ENCODE measurements around the gene LCNL1. TPM values are rescaled to one million over a fixed set of nuclear protein-coding genes. Genes with fewer than 3 reads are reported as not detected.

The LCNL1 gene
- total and polyA plus RNA-seq, 2 of the 13 experiments (the other 11 are each of a cell fraction or from before 2014, with no cell fraction given), result not detected

DNA sequence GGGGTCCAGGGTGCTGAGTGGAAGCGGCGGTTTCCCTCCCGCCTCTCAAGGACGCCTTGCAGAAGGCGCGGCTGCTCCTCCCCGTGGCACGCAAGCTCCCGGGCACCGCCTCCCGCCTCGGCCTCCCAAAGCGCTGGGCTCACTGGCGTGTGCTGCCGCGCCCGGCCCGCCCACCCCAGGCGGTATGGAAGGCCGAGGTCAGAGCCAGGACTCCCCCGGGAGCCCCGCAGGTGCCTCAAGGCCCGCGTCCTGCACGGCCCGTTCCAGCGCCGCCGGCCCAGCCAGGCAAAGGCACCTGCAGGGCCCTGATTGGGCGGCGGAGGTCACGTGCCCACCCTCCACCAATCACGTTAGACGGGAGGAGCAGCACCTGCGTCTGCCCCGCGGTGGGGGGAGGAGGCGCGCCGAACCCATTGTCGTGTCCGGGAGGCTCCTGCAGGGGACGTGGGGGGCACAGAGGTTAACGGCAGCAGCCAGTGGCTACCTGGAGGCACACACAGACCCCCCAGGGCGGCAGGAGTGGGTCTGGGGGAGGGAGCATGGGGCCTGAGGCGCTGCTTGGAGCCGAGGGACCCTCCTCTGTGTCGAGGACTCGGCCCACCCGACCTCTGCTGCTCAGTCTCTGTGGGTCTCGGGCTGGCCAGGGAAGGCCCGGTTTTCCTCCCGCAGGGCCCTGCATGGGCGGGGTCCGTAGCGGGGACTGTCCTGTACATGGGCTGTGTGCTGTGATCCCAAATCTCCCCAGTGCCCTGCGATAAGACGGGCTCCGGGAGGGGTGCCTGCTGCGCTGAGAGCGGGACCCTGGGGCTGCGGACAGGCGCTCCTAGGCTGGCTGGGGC lies 32.8 kb upstream of the LCNL1 start (continued):
- TF ChIP-seq IRX3 (CRISPR knock-in tag; IDR thresholded peaks at IDR 0.05; ENCODE audit: borderline replicate concordance, low read depth) (0 out of 2 replicates have a peak, but pooled peaks have one; percentile 51), ELF3 (CRISPR knock-in tag; IDR thresholded peaks at IDR 0.05) (no peak), ZNF331 (CRISPR knock-in tag; IDR thresholded peaks at IDR 0.05) (peak; percentile 56), CAMTA2 (CRISPR knock-in tag; IDR thresholded peaks at IDR 0.05; ENCODE audit: borderline replicate concordance) (peak; percentile 87; the same call in 1 of the 2 replicates), HES4 (CRISPR knock-in tag; IDR thresholded peaks at IDR 0.05; ENCODE audit: borderline replicate concordance) (peak; percentile 41; the same call in 1 of the 2 replicates), MAF1 (CRISPR knock-in tag; IDR thresholded peaks at IDR 0.05; ENCODE audit: borderline replicate concordance) (0 out of 2 replicates have a peak, but pooled peaks have one; percentile 40), MAFG (CRISPR knock-in tag; IDR thresholded peaks at IDR 0.05) (no peak), ZNF451 (CRISPR knock-in tag; IDR thresholded peaks at IDR 0.05) (peak; percentile 83; the same call in 1 of the 2 replicates), SMAD1 (CRISPR knock-in tag; IDR thresholded peaks at IDR 0.05; ENCODE audit: borderline replicate concordance, low read depth) (no peak; the same call in 1 of the 2 replicates)
- TF ChIP-seq, protein P1, sequence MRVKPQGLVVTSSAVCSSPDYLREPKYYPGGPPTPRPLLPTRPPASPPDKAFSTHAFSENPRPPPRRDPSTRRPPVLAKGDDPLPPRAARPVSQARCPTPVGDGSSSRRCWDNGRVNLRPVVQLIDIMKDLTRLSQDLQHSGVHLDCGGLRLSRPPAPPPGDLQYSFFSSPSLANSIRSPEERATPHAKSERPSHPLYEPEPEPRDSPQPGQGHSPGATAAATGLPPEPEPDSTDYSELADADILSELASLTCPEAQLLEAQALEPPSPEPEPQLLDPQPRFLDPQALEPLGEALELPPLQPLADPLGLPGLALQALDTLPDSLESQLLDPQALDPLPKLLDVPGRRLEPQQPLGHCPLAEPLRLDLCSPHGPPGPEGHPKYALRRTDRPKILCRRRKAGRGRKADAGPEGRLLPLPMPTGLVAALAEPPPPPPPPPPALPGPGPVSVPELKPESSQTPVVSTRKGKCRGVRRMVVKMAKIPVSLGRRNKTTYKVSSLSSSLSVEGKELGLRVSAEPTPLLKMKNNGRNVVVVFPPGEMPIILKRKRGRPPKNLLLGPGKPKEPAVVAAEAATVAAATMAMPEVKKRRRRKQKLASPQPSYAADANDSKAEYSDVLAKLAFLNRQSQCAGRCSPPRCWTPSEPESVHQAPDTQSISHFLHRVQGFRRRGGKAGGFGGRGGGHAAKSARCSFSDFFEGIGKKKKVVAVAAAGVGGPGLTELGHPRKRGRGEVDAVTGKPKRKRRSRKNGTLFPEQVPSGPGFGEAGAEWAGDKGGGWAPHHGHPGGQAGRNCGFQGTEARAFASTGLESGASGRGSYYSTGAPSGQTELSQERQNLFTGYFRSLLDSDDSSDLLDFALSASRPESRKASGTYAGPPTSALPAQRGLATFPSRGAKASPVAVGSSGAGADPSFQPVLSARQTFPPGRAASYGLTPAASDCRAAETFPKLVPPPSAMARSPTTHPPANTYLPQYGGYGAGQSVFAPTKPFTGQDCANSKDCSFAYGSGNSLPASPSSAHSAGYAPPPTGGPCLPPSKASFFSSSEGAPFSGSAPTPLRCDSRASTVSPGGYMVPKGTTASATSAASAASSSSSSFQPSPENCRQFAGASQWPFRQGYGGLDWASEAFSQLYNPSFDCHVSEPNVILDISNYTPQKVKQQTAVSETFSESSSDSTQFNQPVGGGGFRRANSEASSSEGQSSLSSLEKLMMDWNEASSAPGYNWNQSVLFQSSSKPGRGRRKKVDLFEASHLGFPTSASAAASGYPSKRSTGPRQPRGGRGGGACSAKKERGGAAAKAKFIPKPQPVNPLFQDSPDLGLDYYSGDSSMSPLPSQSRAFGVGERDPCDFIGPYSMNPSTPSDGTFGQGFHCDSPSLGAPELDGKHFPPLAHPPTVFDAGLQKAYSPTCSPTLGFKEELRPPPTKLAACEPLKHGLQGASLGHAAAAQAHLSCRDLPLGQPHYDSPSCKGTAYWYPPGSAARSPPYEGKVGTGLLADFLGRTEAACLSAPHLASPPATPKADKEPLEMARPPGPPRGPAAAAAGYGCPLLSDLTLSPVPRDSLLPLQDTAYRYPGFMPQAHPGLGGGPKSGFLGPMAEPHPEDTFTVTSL (CRISPR knock-in tag; IDR thresholded peaks at IDR 0.05; ENCODE audit: borderline replicate concordance), result no peak; the same call in 1 of the 2 replicates
- TF ChIP-seq, protein P2, sequence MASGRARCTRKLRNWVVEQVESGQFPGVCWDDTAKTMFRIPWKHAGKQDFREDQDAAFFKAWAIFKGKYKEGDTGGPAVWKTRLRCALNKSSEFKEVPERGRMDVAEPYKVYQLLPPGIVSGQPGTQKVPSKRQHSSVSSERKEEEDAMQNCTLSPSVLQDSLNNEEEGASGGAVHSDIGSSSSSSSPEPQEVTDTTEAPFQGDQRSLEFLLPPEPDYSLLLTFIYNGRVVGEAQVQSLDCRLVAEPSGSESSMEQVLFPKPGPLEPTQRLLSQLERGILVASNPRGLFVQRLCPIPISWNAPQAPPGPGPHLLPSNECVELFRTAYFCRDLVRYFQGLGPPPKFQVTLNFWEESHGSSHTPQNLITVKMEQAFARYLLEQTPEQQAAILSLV (CRISPR knock-in tag; IDR thresholded peaks at IDR 0.05; ENCODE audit: borderline replicate concordance), result peak; percentile 74; the same call in 1 of the 2 replicates
- TF ChIP-seq, protein P3, sequence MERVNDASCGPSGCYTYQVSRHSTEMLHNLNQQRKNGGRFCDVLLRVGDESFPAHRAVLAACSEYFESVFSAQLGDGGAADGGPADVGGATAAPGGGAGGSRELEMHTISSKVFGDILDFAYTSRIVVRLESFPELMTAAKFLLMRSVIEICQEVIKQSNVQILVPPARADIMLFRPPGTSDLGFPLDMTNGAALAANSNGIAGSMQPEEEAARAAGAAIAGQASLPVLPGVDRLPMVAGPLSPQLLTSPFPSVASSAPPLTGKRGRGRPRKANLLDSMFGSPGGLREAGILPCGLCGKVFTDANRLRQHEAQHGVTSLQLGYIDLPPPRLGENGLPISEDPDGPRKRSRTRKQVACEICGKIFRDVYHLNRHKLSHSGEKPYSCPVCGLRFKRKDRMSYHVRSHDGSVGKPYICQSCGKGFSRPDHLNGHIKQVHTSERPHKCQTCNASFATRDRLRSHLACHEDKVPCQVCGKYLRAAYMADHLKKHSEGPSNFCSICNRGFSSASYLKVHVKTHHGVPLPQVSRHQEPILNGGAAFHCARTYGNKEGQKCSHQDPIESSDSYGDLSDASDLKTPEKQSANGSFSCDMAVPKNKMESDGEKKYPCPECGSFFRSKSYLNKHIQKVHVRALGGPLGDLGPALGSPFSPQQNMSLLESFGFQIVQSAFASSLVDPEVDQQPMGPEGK (CRISPR knock-in tag; IDR thresholded peaks at IDR 0.05), result peak; percentile 92
- TF ChIP-seq, protein P4, sequence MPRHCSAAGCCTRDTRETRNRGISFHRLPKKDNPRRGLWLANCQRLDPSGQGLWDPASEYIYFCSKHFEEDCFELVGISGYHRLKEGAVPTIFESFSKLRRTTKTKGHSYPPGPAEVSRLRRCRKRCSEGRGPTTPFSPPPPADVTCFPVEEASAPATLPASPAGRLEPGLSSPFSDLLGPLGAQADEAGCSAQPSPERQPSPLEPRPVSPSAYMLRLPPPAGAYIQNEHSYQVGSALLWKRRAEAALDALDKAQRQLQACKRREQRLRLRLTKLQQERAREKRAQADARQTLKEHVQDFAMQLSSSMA (CRISPR knock-in tag; IDR thresholded peaks at IDR 0.05), result no peak
- TF ChIP-seq, protein P5, sequence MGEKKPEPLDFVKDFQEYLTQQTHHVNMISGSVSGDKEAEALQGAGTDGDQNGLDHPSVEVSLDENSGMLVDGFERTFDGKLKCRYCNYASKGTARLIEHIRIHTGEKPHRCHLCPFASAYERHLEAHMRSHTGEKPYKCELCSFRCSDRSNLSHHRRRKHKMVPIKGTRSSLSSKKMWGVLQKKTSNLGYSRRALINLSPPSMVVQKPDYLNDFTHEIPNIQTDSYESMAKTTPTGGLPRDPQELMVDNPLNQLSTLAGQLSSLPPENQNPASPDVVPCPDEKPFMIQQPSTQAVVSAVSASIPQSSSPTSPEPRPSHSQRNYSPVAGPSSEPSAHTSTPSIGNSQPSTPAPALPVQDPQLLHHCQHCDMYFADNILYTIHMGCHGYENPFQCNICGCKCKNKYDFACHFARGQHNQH (CRISPR knock-in tag; IDR thresholded peaks at IDR 0.05), result peak; percentile 74
- TF ChIP-seq, protein P6, sequence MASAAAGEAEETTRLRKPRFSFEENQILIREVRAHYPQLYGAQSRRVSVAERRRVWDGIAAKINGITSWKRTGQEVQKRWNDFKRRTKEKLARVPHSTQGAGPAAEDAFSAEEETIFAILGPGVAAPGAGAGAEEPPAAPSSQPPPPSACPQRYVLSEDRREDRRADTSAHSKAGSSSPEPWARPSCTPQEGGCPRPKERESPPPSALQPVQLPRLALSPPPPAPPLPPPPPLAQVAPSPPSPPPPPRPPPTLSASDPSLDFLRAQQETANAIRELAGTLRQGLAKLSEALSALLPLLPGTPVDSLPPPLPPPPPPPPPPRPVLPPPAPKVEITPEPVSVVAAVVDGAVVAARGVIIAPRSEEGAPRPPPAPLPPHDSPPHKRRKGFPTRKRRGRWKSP (CRISPR knock-in tag; IDR thresholded peaks at IDR 0.05), result peak; percentile 71; the same call in 1 of the 2 replicates
